GM12864 (cell line): ENCODE data around the gene PLEKHF1.

ENCODE experiments used
- DNase-seq: peaks from one replicate; pipeline ENCODE4 v3.0.0-alpha.2; 2011; ENCODE audit warnings: low read depth
- H3K4me3 ChIP-seq: 2 replicates; pipeline ENCODE4 v1.5.1; 2011; ENCODE audit warnings: mild to moderate bottlenecking, low read depth, low read length, control low read depth
- TF ChIP-seq, protein P1 (sequence below): IDR thresholded peaks from 2 replicates; pipeline ENCODE4 v1.5.1; 2011; ENCODE audit warnings: low read depth, mild to moderate bottlenecking, moderate library complexity, low read length, control low read depth, inconsistent platforms; ENCODE audit errors: missing control alignments

The PLEKHF1 gene

DNA sequence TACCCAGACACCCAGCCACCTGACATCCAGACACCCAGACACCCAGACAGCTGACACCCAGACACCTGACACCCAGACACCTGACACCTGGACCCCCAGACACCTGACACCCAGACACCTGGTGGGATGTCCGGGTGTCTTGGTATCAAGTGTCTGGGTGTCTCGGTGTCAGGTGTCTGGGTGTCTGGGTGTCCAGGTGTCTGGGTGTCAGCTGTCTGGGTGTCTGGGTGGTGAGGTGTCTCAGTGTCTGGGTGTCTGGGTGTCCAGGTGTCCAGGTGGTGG is 31.2 kb downstream of the PLEKHF1 start:
- TF ChIP-seq, protein P1, sequence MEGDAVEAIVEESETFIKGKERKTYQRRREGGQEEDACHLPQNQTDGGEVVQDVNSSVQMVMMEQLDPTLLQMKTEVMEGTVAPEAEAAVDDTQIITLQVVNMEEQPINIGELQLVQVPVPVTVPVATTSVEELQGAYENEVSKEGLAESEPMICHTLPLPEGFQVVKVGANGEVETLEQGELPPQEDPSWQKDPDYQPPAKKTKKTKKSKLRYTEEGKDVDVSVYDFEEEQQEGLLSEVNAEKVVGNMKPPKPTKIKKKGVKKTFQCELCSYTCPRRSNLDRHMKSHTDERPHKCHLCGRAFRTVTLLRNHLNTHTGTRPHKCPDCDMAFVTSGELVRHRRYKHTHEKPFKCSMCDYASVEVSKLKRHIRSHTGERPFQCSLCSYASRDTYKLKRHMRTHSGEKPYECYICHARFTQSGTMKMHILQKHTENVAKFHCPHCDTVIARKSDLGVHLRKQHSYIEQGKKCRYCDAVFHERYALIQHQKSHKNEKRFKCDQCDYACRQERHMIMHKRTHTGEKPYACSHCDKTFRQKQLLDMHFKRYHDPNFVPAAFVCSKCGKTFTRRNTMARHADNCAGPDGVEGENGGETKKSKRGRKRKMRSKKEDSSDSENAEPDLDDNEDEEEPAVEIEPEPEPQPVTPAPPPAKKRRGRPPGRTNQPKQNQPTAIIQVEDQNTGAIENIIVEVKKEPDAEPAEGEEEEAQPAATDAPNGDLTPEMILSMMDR: no peak

DNA sequence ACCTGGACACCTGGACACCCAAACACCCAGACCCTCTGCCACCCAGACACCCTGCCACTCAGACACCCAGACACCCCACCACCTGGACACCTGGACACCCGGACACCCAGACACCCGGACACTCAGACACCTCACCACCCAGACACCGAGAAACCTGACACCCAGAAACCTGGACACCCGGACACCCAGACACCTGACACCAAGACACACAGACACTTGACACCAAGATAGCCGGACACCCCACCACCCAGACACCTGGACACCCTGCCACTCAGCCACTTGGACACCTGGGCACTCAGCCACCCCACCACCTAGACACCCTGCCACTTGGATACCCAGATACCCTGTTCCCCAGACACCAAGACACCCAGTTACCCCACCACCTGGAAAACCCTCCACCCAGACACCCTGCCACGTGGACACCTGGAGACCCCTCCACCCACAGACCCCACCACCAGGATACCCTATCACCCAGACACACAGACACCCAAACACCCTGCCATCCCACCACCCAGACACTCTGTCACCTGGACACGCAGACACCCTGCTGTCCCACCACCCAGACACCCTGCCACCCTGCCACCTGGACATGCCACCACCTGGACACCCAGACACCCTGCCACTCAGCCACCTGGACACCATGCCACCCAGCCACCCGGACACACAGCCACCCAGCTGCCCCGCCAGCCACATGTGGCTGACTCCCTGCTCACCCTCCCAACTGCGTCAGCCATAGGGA is 32.4 kb downstream of the PLEKHF1 start:
- TF ChIP-seq, protein P1: no peak
- no peak for DNase-seq

More for the DNA sequence above, 31.2 kb downstream of the PLEKHF1 start:
- no peak overlapping the region for H3K4me3 ChIP-seq
- no peak for DNase-seq

DNA sequence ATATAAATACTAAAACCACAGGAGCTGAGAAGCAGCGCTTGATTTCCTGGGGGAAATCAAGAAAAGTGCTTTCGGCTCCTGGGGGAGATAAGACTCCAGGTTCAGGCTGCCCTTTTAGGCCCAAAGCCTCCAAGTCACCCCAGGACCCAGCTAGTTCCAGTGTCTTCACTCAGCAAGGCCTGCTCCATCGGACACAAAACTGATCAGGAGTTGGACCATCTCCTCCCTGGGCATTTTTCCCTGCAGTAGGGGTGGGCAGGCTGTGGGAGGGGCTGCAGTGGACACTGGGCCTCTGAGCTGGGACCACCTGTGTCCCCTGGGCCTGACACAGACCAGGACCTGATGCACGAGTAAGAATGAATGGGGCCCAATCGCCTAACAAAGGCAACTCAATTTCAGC is 34.6 kb downstream of the PLEKHF1 start:
- TF ChIP-seq, protein P1: no peak
- no peak overlapping the region for H3K4me3 ChIP-seq
- no peak for DNase-seq

More for the DNA sequence above, 32.4 kb downstream of the PLEKHF1 start:
- H3K4me3 ChIP-seq: no peak overlapping the region

DNA sequence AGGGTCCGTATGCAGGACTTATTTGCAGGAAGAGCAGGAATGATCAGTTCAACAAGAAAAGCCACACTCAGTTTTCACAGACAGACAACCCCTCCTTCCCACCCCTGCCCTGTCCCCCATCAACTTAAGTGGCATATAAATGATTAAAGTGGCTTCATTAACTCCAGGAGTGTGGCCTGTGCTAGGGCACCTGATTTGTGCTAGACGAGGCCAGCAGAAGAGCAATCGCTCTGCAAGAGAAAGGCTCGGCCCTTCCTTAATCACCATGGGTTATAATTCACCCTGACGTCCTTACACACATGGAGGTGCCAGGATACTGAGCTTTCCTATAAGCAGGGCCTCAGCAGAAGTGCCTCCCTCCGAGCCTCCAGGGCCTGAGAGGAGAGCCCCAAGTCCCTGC is 35.2 kb downstream of the PLEKHF1 start:
- H3K4me3 ChIP-seq: no peak overlapping the region
- DNase-seq: no peak
- TF ChIP-seq, protein P1: no peak

DNA sequence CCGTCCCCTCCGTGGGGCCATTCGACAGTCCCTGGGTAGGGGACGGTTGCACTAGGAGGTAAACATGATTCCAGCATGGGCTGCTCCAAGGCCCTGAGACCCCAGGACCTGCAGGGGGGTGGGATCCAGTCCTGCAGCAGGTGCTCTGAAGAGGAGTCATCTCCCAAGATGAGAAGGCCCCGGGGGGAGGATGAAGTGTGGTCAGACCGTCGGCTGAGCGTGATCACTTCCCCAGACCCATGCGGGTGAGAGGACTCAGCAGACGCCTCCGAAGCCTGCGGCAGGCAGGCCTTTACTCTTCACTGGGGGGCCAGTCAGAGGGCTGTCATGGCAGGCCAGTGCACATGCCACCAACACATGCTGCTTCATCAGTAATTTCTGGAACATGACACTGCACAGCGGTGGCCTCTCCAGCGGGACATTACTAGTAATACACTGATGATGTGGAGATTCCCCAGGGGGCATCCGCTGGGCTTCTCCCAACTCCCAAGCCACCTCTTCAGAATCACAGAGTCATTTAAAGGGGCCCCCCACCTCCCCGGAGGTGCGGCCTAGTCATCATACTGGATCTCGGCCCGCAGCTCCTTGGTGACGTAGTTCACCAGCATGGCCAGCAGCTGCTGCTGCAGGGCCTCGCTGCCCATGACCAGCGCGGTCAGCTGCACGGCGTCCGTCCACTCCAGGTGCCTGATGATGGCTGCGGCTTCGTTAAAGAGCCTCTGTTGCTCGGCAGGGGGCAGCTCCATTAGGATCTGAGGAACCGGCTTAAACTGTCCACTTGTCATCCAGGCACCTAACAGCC is 37.1 kb downstream of the PLEKHF1 start:
- no peak overlapping the region for H3K4me3 ChIP-seq
- no peak for DNase-seq
- TF ChIP-seq, protein P1: no peak

DNA sequence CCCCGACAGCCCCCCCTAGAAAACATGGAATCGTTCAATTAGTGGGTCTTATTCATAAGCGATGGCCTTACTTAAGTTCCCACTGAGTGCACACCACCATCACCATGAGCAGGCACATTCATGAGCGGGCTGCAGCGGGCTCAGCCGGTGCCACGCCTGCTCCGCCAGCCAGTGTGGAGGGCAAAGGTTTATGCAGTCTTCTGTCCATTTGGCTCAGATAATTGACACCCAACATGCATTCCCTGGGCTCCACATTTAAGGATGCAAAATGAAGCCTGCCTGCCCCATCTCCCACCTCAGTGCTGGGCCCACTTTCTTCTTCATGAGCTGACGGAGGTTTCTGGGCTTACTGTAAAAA is 37.7 kb downstream of the PLEKHF1 start:
- H3K4me3 ChIP-seq: no peak overlapping the region
- TF ChIP-seq, protein P1: no peak
- DNase-seq: no peak
